Lung (tissue), 16 donors: ENCODE results near the gene KCNJ4. TPM values are rescaled to one million over a fixed set of nuclear protein-coding genes. Genes with fewer than 3 reads are reported as not detected.

Experiments used
- ATAC-seq: fragments of 200-7000 bp; cut with Tn5 transposase; one replicate; pipeline ENCODE4 v1.9.1; 2020; ENCODE audit warnings: moderate number of reproducible peaks; ENCODE audit not compliant: insufficient read depth, low FRiP score
- DNase-seq, 3 donors: peaks; one replicate each; pipeline ENCODE4 v3.0.0-alpha.2; 2013 to 2017
- H3K27ac ChIP-seq, 2 donors: one replicate each; pipeline ENCODE4 v1.5.1; 2013; ENCODE audit warnings: mild to moderate bottlenecking in 2 of 2, moderate library complexity in 2 of 2, control low read depth in 1 of 2, inconsistent platforms in 1 of 2, low read depth in 1 of 2, low read length in 1 of 2
- H3K27me3 ChIP-seq, 3 donors: one replicate each; pipeline ENCODE4 v1.5.1; 2013; ENCODE audit warnings: low read length in 2 of 3; ENCODE audit not compliant: control insufficient read depth in 3 of 3, insufficient read depth in 3 of 3
- H3K36me3 ChIP-seq, 4 donors: one replicate each; pipeline ENCODE4 v1.5.1; 2013; ENCODE audit warnings: low read length in 4 of 4, mild to moderate bottlenecking in 1 of 4, moderate library complexity in 1 of 4; ENCODE audit not compliant: control insufficient read depth in 4 of 4, insufficient read depth in 4 of 4
- H3K4me1 ChIP-seq, 5 donors: one replicate each; pipeline ENCODE4 v1.5.1; 2013; ENCODE audit warnings: low read length in 5 of 5, mild to moderate bottlenecking in 2 of 5, moderate library complexity in 1 of 5; ENCODE audit not compliant: control insufficient read depth in 5 of 5, insufficient read depth in 5 of 5
- H3K4me3 ChIP-seq: one replicate; pipeline ENCODE4 v1.5.1; 2013; ENCODE audit warnings: mild to moderate bottlenecking, control low read depth, moderate library complexity
- H3K9ac ChIP-seq, 2 donors: one replicate each; pipeline ENCODE4 v1.5.1; 2013; ENCODE audit warnings: low read length in 2 of 2, control low read depth in 1 of 2; ENCODE audit not compliant: insufficient read depth in 1 of 2
- H3K9me3 ChIP-seq, 4 donors: one replicate each; pipeline ENCODE4 v1.5.1; 2013; ENCODE audit warnings: low read length in 3 of 4, mild to moderate bottlenecking in 1 of 4, moderate library complexity in 1 of 4; ENCODE audit not compliant: control insufficient read depth in 4 of 4, insufficient read depth in 3 of 4
- CTCF ChIP-seq: IDR thresholded peaks from 2 replicates; pipeline ENCODE4 v1.5.1; 2012; ENCODE audit warnings: mild to moderate bottlenecking; ENCODE audit errors: control extremely low read depth, extremely low read depth
- WGBS, 2 donors: extraction: QIAGEN DNeasy Blood & Tissue Kit; methylation state at CpG; one replicate each; pipeline ENCODE4 v1.1.7; 2013; 5-methylcytosine and 5-hydroxymethylcytosine counted together
- long read RNA-seq, 5 donors: transcript quantifications; one replicate each; lab custom pipeline, GENCODE V29; 2026
- polyA plus RNA-seq, 2 donors: library from polyadenylated mRNA; stranded (reverse); fragments of 200-250 nt; gene quantifications; one replicate each; pipeline ENCODE4 v1.2.1, GENCODE V29; 2013
- total RNA-seq, 2 donors: library from RNA; depleted of rRNA in 1 of 2; stranded (reverse); fragments of >200 nt in 1 of 2; gene quantifications; one replicate each; pipeline ENCODE4 v1.2.1, GENCODE V29; 2014 to 2021
- donor health status: control.
- donor health status: control.
- donor health status: Bipolar disorder and iron deficiency.
- donor health status: healthy.
- donor health status: DM: yes; HTN: yes; CAD: no.

Gene KCNJ4
- total RNA-seq (not detected), polyA plus RNA-seq (not detected)
- long read RNA-seq, donor 1: 0 reads
- long read RNA-seq, donor 2: 0 reads
- long read RNA-seq, donor 3: 0 reads
- long read RNA-seq, donor 4: 0 reads
- long read RNA-seq, donor 5: 0 reads

- Histone ChIP-seq H3K9ac (no peak within 1 kb of the TSS), H3K27ac (peak within 1 kb of the TSS in 1 of 2 donors; percentile 77), H3K4me3 (peak within 1 kb of the TSS; percentile 12), H3K9me3 (peaks cover 0 to 3% (median 0%) of the 10 kb centered on the region in 4 donors), H3K27me3 (peaks cover 0 to 62% (median 48%) of the 10 kb centered on the region in 3 donors), H3K4me1 (peaks cover 0 to 5% (median 3%) of the 10 kb centered on the region in 5 donors), H3K36me3 (no peaks in the 10 kb centered on the region)
- 1% methylated on average over 28 to 75 of the region's 76 CpGs for WGBS, 2 donors
- no peak for ATAC-seq
- no peak for TF ChIP-seq CTCF
- DNase-seq: no peak
Observed at GRCh38 chr22:38455076-38455529, at the start of gene KCNJ4. TSS of gene KCNJ4 (minus strand) at chr22:38455199. CDS start at chr22:38428132, 27,067 bp downstream.

GRCh38 chr22:38503021-38503420 is 48.0 kb upstream of the KCNJ4 start:
- ATAC-seq: no peak
- H3K9ac ChIP-seq: peak overlapping the region in 1 of 2 donors; percentile 95
- DNase-seq: no peak
- H3K27ac ChIP-seq: no peak overlapping the region
- H3K36me3 ChIP-seq: peaks cover 12 to 50% (median 30%) of the 10 kb centered on the region in 4 donors
- no peaks in the 10 kb centered on the region for H3K9me3 ChIP-seq
- 28 to 44% methylated on average over 4 of the region's 4 CpGs for WGBS, 2 donors
- H3K4me1 ChIP-seq: peaks cover 3 to 23% (median 13%) of the 10 kb centered on the region in 5 donors
- TF ChIP-seq CTCF: no peak
- H3K4me3 ChIP-seq: no peak overlapping the region
- H3K27me3 ChIP-seq: no peaks in the 10 kb centered on the region

DNA sequence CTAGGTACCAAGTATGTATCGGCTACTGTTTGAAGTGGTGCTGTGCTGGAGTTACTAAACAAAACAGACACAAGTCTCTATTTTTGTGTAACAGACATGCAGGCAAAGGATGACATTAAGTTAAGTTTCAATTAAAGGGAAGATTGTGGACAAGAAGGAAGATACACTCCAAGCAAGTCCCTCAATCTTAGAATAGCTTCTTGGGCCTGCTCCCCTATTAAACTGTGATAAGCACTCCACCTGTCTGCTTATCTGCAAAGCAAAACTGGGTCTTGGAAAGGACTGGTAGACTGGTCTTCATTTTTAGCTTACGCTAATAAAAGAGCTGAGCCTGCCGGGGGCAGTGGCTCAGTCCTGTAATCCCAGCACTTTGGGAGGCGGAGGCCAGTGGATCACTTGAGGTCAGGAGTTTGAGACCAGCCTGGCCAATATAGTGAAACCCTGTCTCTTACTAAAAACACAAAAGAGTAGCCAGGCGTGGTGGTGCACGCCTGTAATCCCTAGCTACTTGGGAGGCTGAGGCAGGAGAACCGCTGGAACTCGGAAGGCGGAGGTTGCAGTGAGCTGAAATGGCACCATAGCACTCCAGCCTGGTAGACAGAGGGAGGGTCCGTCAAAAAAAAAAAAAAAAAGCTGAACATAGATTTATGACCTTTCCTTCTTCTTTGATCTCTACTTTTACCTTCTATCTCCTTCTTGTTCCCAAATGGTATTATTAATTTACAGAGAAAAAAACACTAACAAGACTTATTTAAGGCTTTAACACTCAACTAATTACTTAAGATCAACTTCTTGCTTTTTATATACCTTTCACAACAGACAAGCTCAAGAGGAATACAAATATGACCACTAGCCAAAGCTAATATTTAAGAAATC is 47.0 kb upstream of the KCNJ4 start:
- peaks cover 20 to 59% (median 37%) of the 10 kb centered on the region in 4 donors for H3K36me3 ChIP-seq

More for the DNA sequence above, 47.0 kb upstream of the KCNJ4 start:
- Histone ChIP-seq H3K4me3 (no peak overlapping the region), H3K9ac (no peak overlapping the region), H3K4me1 (peaks cover 3 to 23% (median 13%) of the 10 kb centered on the region in 5 donors), H3K9me3 (no peaks in the 10 kb centered on the region), H3K27ac (no peak overlapping the region), H3K27me3 (no peaks in the 10 kb centered on the region)
- ATAC-seq: no peak
- DNase-seq: no peak
- no peak for TF ChIP-seq CTCF
- WGBS, 2 donors: 84 to 91% methylated on average over 10 of the region's 10 CpGs
